ENCODE data around the gene MBLAC1. TPM values are rescaled to one million over a fixed set of nuclear protein-coding genes. Genes with fewer than 3 reads are reported as not detected.

Gene MBLAC1
- total and polyA plus RNA-seq, 4 donors = 1.4 to 2.3 (median 1.8) TPM

- Histone ChIP-seq H3K27ac (ENCODE audit: low read depth in 1 of 2, low read length in 2 of 2) (no peak overlapping the region), H3K4me3 (ENCODE audit: low read length in 2 of 2) (no peak overlapping the region), H3K4me1 (ENCODE audit: control insufficient read depth in 1 of 2, insufficient read depth in 2 of 2, low read length in 2 of 2) (no peaks in the 10 kb centered on the region), H3K36me3 (ENCODE audit: control insufficient read depth in 1 of 2, insufficient read depth in 2 of 2, low read length in 1 of 2) (peaks cover 0 to 8% of the 10 kb centered on the region in 2 donors), H3K9me3 (ENCODE audit: control insufficient read depth, low read length) (no peaks in the 10 kb centered on the region), H3K27me3 (ENCODE audit: control insufficient read depth in 1 of 2, insufficient read depth in 2 of 2, low read length in 1 of 2) (no peaks in the 10 kb centered on the region)
- DNase-seq = no peak
- intact Hi-C loops (cut with DNase I) = loop anchor here in 1 of 2 donors (5.0 kb wide), 1 partner anchor 40 kb away; the partner anchor contains the start of gene ZSCAN21
- ATAC-seq (ENCODE audit: low FRiP score) = no peak
- WGBS, 2 donors = 71 to 73% methylated on average over 10 of the region's 10 CpGs
These were observed 39.6 kb upstream of the MBLAC1 start for GRCh38 chr7:100087055-100087750.

GRCh38 chr7:100088095-100088620, 38.6 kb upstream of the MBLAC1 start:
- peaks cover 0 to 8% of the 10 kb centered on the region in 2 donors for H3K36me3 ChIP-seq (ENCODE audit: control insufficient read depth in 1 of 2, insufficient read depth in 2 of 2, low read length in 1 of 2)
- no peaks in the 10 kb centered on the region for H3K4me1 ChIP-seq (ENCODE audit: control insufficient read depth in 1 of 2, insufficient read depth in 2 of 2, low read length in 2 of 2)
- no peaks in the 10 kb centered on the region for H3K9me3 ChIP-seq (ENCODE audit: control insufficient read depth, low read length)
- H3K4me3 ChIP-seq (ENCODE audit: low read length in 2 of 2) = peak overlapping the region in 1 of 2 donors; percentile 64
- no peak for ATAC-seq (ENCODE audit: low FRiP score)
- no peak for DNase-seq
- 68 to 72% methylated on average over 11 of the region's 11 CpGs for WGBS, 2 donors
- H3K27me3 ChIP-seq (ENCODE audit: control insufficient read depth in 1 of 2, insufficient read depth in 2 of 2, low read length in 1 of 2) = no peaks in the 10 kb centered on the region
- H3K27ac ChIP-seq (ENCODE audit: low read depth in 1 of 2, low read length in 2 of 2) = peak overlapping the region in 1 of 2 donors; percentile 4
- intact Hi-C loops (cut with DNase I) = loop anchor here in 1 of 2 donors (5.0 kb wide), 1 partner anchor 41 kb away; the partner anchor contains the start of gene ZSCAN21

GRCh38 chr7:100088621-100089457, 37.9 kb upstream of the MBLAC1 start, which contains the start of gene COPS6:
TSS of gene COPS6 (plus strand) at chr7:100088969. CDS start at chr7:100088991, 22 bp downstream.
- H3K4me1 ChIP-seq (ENCODE audit: control insufficient read depth in 1 of 2, insufficient read depth in 2 of 2, low read length in 2 of 2) = no peaks in the 10 kb centered on the region
- peak; percentile 91 to 96 for DNase-seq
- H3K27ac ChIP-seq (ENCODE audit: low read depth in 1 of 2, low read length in 2 of 2) = peak within 1 kb of the TSS in 1 of 2 donors; percentile 4
- intact Hi-C loops (cut with DNase I) = loop anchor here in 1 of 2 donors (5.0 kb wide), 1 partner anchor 42 kb away; the partner anchor contains the start of gene ZSCAN21
- H3K4me3 ChIP-seq (ENCODE audit: low read length in 2 of 2) = peak within 1 kb of the TSS; percentile 20 to 64
- no peaks in the 10 kb centered on the region for H3K27me3 ChIP-seq (ENCODE audit: control insufficient read depth in 1 of 2, insufficient read depth in 2 of 2, low read length in 1 of 2)
- WGBS, 2 donors = 0% methylated on average over 62 to 68 of the region's 68 CpGs
- no peaks in the 10 kb centered on the region for H3K9me3 ChIP-seq (ENCODE audit: control insufficient read depth, low read length)
- ATAC-seq (ENCODE audit: low FRiP score) = peak; percentile 93
- peaks cover 0 to 8% of the 10 kb centered on the region in 2 donors for H3K36me3 ChIP-seq (ENCODE audit: control insufficient read depth in 1 of 2, insufficient read depth in 2 of 2, low read length in 1 of 2)

- intact Hi-C loops (cut with DNase I) = loop anchor here in 1 of 2 donors (5.0 kb wide), 2 partner anchors 38 to 42 kb away; partner anchors contain the start of genes MBLAC1 and ZSCAN21
- ATAC-seq (ENCODE audit: low FRiP score) (no peak), DNase-seq (no peak)
- H3K9me3 ChIP-seq (ENCODE audit: control insufficient read depth, low read length) = no peaks in the 10 kb centered on the region
- peaks cover 0 to 8% of the 10 kb centered on the region in 2 donors for H3K36me3 ChIP-seq (ENCODE audit: control insufficient read depth in 1 of 2, insufficient read depth in 2 of 2, low read length in 1 of 2)
- WGBS, 2 donors = 36 to 40% methylated on average over 7 of the region's 7 CpGs
- peak overlapping the region in 1 of 2 donors; percentile 4 for H3K27ac ChIP-seq (ENCODE audit: low read depth in 1 of 2, low read length in 2 of 2)
- H3K27me3 ChIP-seq (ENCODE audit: control insufficient read depth in 1 of 2, insufficient read depth in 2 of 2, low read length in 1 of 2) = no peaks in the 10 kb centered on the region
- H3K4me3 ChIP-seq (ENCODE audit: low read length in 2 of 2) = peak overlapping the region; percentile 20 to 64
- no peaks in the 10 kb centered on the region for H3K4me1 ChIP-seq (ENCODE audit: control insufficient read depth in 1 of 2, insufficient read depth in 2 of 2, low read length in 2 of 2)
These were observed 37.1 kb upstream of the MBLAC1 start for GRCh38 chr7:100089458-100090196.

- Histone ChIP-seq H3K9me3 (ENCODE audit: control insufficient read depth, low read length) (no peaks in the 10 kb centered on the region), H3K27ac (ENCODE audit: low read depth in 1 of 2, low read length in 2 of 2) (no peak overlapping the region), H3K36me3 (ENCODE audit: control insufficient read depth in 1 of 2, insufficient read depth in 2 of 2, low read length in 1 of 2) (peaks cover 0 to 8% of the 10 kb centered on the region in 2 donors), H3K4me1 (ENCODE audit: control insufficient read depth in 1 of 2, insufficient read depth in 2 of 2, low read length in 2 of 2) (no peaks in the 10 kb centered on the region), H3K4me3 (ENCODE audit: low read length in 2 of 2) (no peak overlapping the region), H3K27me3 (ENCODE audit: control insufficient read depth in 1 of 2, insufficient read depth in 2 of 2, low read length in 1 of 2) (no peaks in the 10 kb centered on the region)
- DNase-seq = no peak
- intact Hi-C loops (cut with DNase I) = loop anchor here in 1 of 2 donors (5.0 kb wide), 1 partner anchor 37 kb away; the partner anchor contains the start of gene MBLAC1
- 87 to 90% methylated on average over 14 of the region's 14 CpGs for whole genome bisulfite sequencing, 2 donors
- no peak for ATAC-seq (ENCODE audit: low FRiP score)
These were observed 36.0 kb upstream of the MBLAC1 start for GRCh38 chr7:100090527-100091410.

- Histone ChIP-seq H3K4me1 (ENCODE audit: control insufficient read depth in 1 of 2, insufficient read depth in 2 of 2, low read length in 2 of 2) (no peaks in the 10 kb centered on the region), H3K27ac (ENCODE audit: low read depth in 1 of 2, low read length in 2 of 2) (no peak overlapping the region), H3K27me3 (ENCODE audit: control insufficient read depth in 1 of 2, insufficient read depth in 2 of 2, low read length in 1 of 2) (no peaks in the 10 kb centered on the region), H3K9me3 (ENCODE audit: control insufficient read depth, low read length) (no peaks in the 10 kb centered on the region), H3K4me3 (ENCODE audit: low read length in 2 of 2) (no peak overlapping the region), H3K36me3 (ENCODE audit: control insufficient read depth in 1 of 2, insufficient read depth in 2 of 2, low read length in 1 of 2) (peaks cover 0 to 8% of the 10 kb centered on the region in 2 donors)
- DNase-seq = no peak
- ATAC-seq (ENCODE audit: low FRiP score) = no peak
- intact Hi-C loops (cut with DNase I) = loop anchor here in 1 of 2 donors (5.0 kb wide), 1 partner anchor 36 kb away; the partner anchor contains the start of gene MBLAC1
- WGBS, 2 donors = 57 to 60% methylated on average over 19 of the region's 19 CpGs
These were observed 35.2 kb upstream of the MBLAC1 start for GRCh38 chr7:100091411-100092181.

GRCh38 chr7:100093054-100093453, 33.7 kb upstream of the MBLAC1 start:
- 52 to 54% methylated on average over 8 of the region's 8 CpGs for WGBS, 2 donors
- ATAC-seq (ENCODE audit: low FRiP score) (no peak), DNase-seq (no peak)
- Histone ChIP-seq H3K27ac (ENCODE audit: low read depth in 1 of 2, low read length in 2 of 2) (no peak overlapping the region), H3K36me3 (ENCODE audit: control insufficient read depth in 1 of 2, insufficient read depth in 2 of 2, low read length in 1 of 2) (peaks cover 0 to 10% of the 10 kb centered on the region in 2 donors), H3K4me1 (ENCODE audit: control insufficient read depth in 1 of 2, insufficient read depth in 2 of 2, low read length in 2 of 2) (no peaks in the 10 kb centered on the region), H3K9me3 (ENCODE audit: control insufficient read depth, low read length) (no peaks in the 10 kb centered on the region), H3K4me3 (ENCODE audit: low read length in 2 of 2) (no peak overlapping the region), H3K27me3 (ENCODE audit: control insufficient read depth in 1 of 2, insufficient read depth in 2 of 2, low read length in 1 of 2) (no peaks in the 10 kb centered on the region)
- intact Hi-C loops (cut with DNase I) = loop anchor here in 1 of 2 donors (5.0 kb wide), 1 partner anchor 34 kb away; the partner anchor contains the start of gene MBLAC1

Measured in aorta (tissue), 5 donors.